Fibroblast of the aortic adventitia (primary cell): ENCODE data around the gene JAZF1. TPM values are rescaled to one million over a fixed set of nuclear protein-coding genes. Genes with fewer than 3 reads are reported as not detected.

Experiments used
- DNase-seq: peaks from one replicate; pipeline ENCODE4 v3.0.0-alpha.2; 2010; ENCODE audit warnings: low read depth
- H3K4me3 ChIP-seq: 2 replicates; pipeline ENCODE4 v1.5.1; 2011; ENCODE audit warnings: low read depth, mild to moderate bottlenecking, control low read depth, low read length, moderate library complexity
- CTCF ChIP-seq: IDR thresholded peaks from 2 replicates; pipeline ENCODE4 v1.5.1; 2011; ENCODE audit warnings: mild to moderate bottlenecking, low read length, control low read depth, inconsistent platforms; ENCODE audit not compliant: insufficient read depth
- total RNA-seq: library from RNA; depleted of rRNA; stranded (reverse); fragments of >200 nt; gene quantifications from 2 replicates; pipeline ENCODE4 v1.2.3, GENCODE V29; 2012; ENCODE audit warnings: low replicate concordance

Gene JAZF1
- total RNA-seq, 1 donor, result 8.3 TPM

GRCh38 chr7:28055161-28055544 is 125.4 kb downstream of the JAZF1 start:
- DNase-seq, result peak; percentile 16
- no peak overlapping the region for H3K4me3 ChIP-seq
- no peak for TF ChIP-seq CTCF

DNA sequence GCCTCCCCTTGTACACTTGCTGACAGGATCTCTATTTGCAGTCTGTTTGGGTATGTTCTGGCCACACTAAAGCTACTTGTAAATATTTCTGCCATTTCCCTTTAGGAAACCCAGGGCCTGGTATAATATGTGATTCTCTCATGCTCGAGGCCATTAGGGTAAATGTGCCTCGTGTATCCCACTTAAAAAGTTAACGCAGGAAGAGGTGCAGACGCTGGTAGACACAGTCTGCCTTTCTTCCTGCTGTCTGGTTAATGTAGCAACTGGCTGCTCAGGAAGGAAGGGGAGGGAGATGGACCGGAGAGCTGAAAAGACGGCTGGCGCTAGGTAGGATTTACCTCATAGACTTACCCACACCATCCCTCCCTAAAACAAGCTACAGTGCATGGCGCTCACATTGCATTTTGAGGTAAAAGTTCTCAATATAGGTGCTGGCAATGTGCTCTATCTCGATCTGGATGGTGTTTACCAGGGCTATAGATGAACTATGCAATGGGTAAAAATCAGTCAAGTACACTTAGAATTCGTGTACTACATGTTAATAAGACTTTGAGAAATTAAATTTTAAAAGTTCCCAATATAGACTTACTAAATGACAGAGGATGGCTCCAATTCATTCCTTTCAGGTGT is 125.9 kb downstream of the JAZF1 start:
- DNase-seq, result no peak
- no peak overlapping the region for H3K4me3 ChIP-seq
- TF ChIP-seq CTCF, result no peak

DNA sequence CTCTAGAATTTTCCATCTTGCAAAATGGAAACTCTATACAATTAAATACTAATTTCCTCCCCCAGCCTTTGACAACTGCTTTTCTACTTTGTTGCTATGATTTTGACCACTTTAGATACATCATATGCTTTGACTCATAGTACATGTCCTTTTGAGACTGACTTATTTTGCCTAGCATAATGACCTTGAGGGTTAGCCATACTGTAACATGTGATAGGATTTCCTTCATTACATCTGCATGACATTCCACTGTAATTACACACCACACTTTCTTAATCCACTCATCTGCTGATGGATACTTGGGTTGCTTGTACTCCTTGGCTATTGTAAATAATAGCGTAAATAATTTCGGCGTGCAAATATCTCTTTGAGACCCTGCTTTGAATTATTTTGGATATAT is 127.7 kb downstream of the JAZF1 start:
- TF ChIP-seq CTCF, result no peak
- DNase-seq, result peak; percentile 20
- no peak overlapping the region for H3K4me3 ChIP-seq

GRCh38 chr7:28048694-28049093 is 131.9 kb downstream of the JAZF1 start:
- DNase-seq, result no peak
- no peak for TF ChIP-seq CTCF

GRCh38 chr7:28046035-28046434 is 134.6 kb downstream of the JAZF1 start:
- DNase-seq, result no peak
- no peak overlapping the region for H3K4me3 ChIP-seq
- TF ChIP-seq CTCF, result no peak

More at GRCh38 chr7:28048694-28049093, 131.9 kb downstream of the JAZF1 start:
- H3K4me3 ChIP-seq, result no peak overlapping the region

- H3K4me3 ChIP-seq, result no peak overlapping the region
- DNase-seq, result no peak
- TF ChIP-seq CTCF, result no peak
These were observed 135.0 kb downstream of the JAZF1 start for GRCh38 chr7:28045592-28045991.

GRCh38 chr7:28044825-28045224 is 135.8 kb downstream of the JAZF1 start:
- TF ChIP-seq CTCF, result no peak
- DNase-seq, result no peak
- H3K4me3 ChIP-seq, result no peak overlapping the region
